Rectal smooth muscle tissue (tissue), 1 donor: ENCODE results near the gene DEK.

Experiments used
- H3K27ac ChIP-seq: one replicate; pipeline ENCODE4 v1.7.0; 2013; ENCODE audit warnings: low read depth, low read length, inconsistent platforms
- H3K27me3 ChIP-seq: one replicate; pipeline ENCODE4 v1.7.0; 2013; ENCODE audit warnings: low read length; ENCODE audit not compliant: control insufficient read depth, insufficient read depth
- H3K36me3 ChIP-seq: one replicate; pipeline ENCODE4 v1.7.0; 2013; ENCODE audit warnings: low read length; ENCODE audit not compliant: control insufficient read depth, insufficient read depth
- H3K4me1 ChIP-seq: one replicate; pipeline ENCODE4 v1.7.0; 2013; ENCODE audit warnings: low read length; ENCODE audit not compliant: control insufficient read depth, insufficient read depth
- H3K4me3 ChIP-seq: one replicate; pipeline ENCODE4 v1.7.0; 2013; ENCODE audit warnings: low read length
- H3K9ac ChIP-seq: one replicate; pipeline ENCODE4 v1.7.0; 2013; ENCODE audit warnings: low read length

Gene DEK

GRCh38 chr6:18262702-18263417 is 1.5 kb downstream of the DEK start:
- no peaks in the 10 kb centered on the region for H3K36me3 ChIP-seq
- H3K4me1 ChIP-seq, result peaks cover 4% of the 10 kb centered on the region
- H3K4me3 ChIP-seq, result peak overlapping the region; percentile 81
- no peak overlapping the region for H3K9ac ChIP-seq
- H3K27me3 ChIP-seq, result no peaks in the 10 kb centered on the region
- no peak overlapping the region for H3K27ac ChIP-seq

GRCh38 chr6:18261877-18262276 is 2.5 kb downstream of the DEK start:
- Histone ChIP-seq H3K4me3 (no peak overlapping the region), H3K9ac (no peak overlapping the region), H3K4me1 (peaks cover 4% of the 10 kb centered on the region), H3K36me3 (no peaks in the 10 kb centered on the region), H3K27ac (no peak overlapping the region), H3K27me3 (no peaks in the 10 kb centered on the region)

- Histone ChIP-seq H3K4me3 (no peak overlapping the region), H3K4me1 (peaks cover 4% of the 10 kb centered on the region), H3K36me3 (no peaks in the 10 kb centered on the region), H3K27ac (no peak overlapping the region), H3K27me3 (no peaks in the 10 kb centered on the region), H3K9ac (no peak overlapping the region)
Measured at GRCh38 chr6:18260448-18261106, 3.8 kb downstream of the DEK start.

GRCh38 chr6:18259675-18260447 is 4.5 kb downstream of the DEK start:
- Histone ChIP-seq H3K9ac (no peak overlapping the region), H3K27ac (no peak overlapping the region), H3K27me3 (no peaks in the 10 kb centered on the region), H3K4me1 (peaks cover under 1% of the 10 kb centered on the region), H3K4me3 (no peak overlapping the region), H3K36me3 (peaks cover 4% of the 10 kb centered on the region)

GRCh38 chr6:18254793-18255192 is 9.5 kb downstream of the DEK start:
- H3K36me3 ChIP-seq, result peaks cover 7% of the 10 kb centered on the region
- H3K9ac ChIP-seq, result no peak overlapping the region
- no peak overlapping the region for H3K4me3 ChIP-seq
- no peak overlapping the region for H3K27ac ChIP-seq
- no peaks in the 10 kb centered on the region for H3K27me3 ChIP-seq
- H3K4me1 ChIP-seq, result no peaks in the 10 kb centered on the region

GRCh38 chr6:18253635-18254034 is 10.7 kb downstream of the DEK start:
- Histone ChIP-seq H3K27ac (no peak overlapping the region), H3K36me3 (peaks cover 8% of the 10 kb centered on the region), H3K4me3 (no peak overlapping the region), H3K4me1 (no peaks in the 10 kb centered on the region), H3K9ac (no peak overlapping the region), H3K27me3 (no peaks in the 10 kb centered on the region)

- no peak overlapping the region for H3K9ac ChIP-seq
- H3K27me3 ChIP-seq, result no peaks in the 10 kb centered on the region
- H3K4me1 ChIP-seq, result no peaks in the 10 kb centered on the region
- H3K27ac ChIP-seq, result no peak overlapping the region
- H3K4me3 ChIP-seq, result no peak overlapping the region
- H3K36me3 ChIP-seq, result peaks cover 6% of the 10 kb centered on the region
Measured at GRCh38 chr6:18249271-18249670, 15.1 kb downstream of the DEK start.

- Histone ChIP-seq H3K27me3 (no peaks in the 10 kb centered on the region), H3K4me3 (no peak overlapping the region), H3K27ac (no peak overlapping the region), H3K36me3 (peaks cover 6% of the 10 kb centered on the region), H3K4me1 (no peaks in the 10 kb centered on the region), H3K9ac (no peak overlapping the region)
Measured at GRCh38 chr6:18248698-18249097, 15.6 kb downstream of the DEK start.

GRCh38 chr6:18247002-18247401 is 17.3 kb downstream of the DEK start:
- no peak overlapping the region for H3K27ac ChIP-seq
- H3K4me3 ChIP-seq, result no peak overlapping the region
- H3K9ac ChIP-seq, result no peak overlapping the region
- H3K4me1 ChIP-seq, result peaks cover 3% of the 10 kb centered on the region
- H3K27me3 ChIP-seq, result no peaks in the 10 kb centered on the region
- H3K36me3 ChIP-seq, result peaks cover 6% of the 10 kb centered on the region

GRCh38 chr6:18246205-18246604 is 18.1 kb downstream of the DEK start:
- H3K27me3 ChIP-seq, result no peaks in the 10 kb centered on the region
- H3K36me3 ChIP-seq, result peaks cover 3% of the 10 kb centered on the region
- peaks cover 4% of the 10 kb centered on the region for H3K4me1 ChIP-seq
- no peak overlapping the region for H3K27ac ChIP-seq
- no peak overlapping the region for H3K4me3 ChIP-seq
- no peak overlapping the region for H3K9ac ChIP-seq

- no peak overlapping the region for H3K27ac ChIP-seq
- peaks cover 3% of the 10 kb centered on the region for H3K36me3 ChIP-seq
- H3K4me3 ChIP-seq, result no peak overlapping the region
- H3K27me3 ChIP-seq, result no peaks in the 10 kb centered on the region
- H3K4me1 ChIP-seq, result peaks cover 4% of the 10 kb centered on the region
- H3K9ac ChIP-seq, result no peak overlapping the region
Measured at GRCh38 chr6:18245642-18246041, 18.7 kb downstream of the DEK start.

- Histone ChIP-seq H3K4me1 (peaks cover 4% of the 10 kb centered on the region), H3K27ac (no peak overlapping the region), H3K9ac (no peak overlapping the region), H3K36me3 (peaks cover 3% of the 10 kb centered on the region), H3K27me3 (no peaks in the 10 kb centered on the region), H3K4me3 (no peak overlapping the region)
Measured at GRCh38 chr6:18245079-18245478, 19.3 kb downstream of the DEK start.
